H1 (cell line): ENCODE data around the gene SMIM35.

Experiments used
- CTCF ChIP-seq, 3 experiments: IDR thresholded peaks; 1 replicate in 2 of 3; 2 replicates in 1 of 3; pipeline versions ENCODE4 v1.5.1 to v1.6.1; 2011; ENCODE audit warnings: low read length in 3 of 3, mild to moderate bottlenecking in 3 of 3, inconsistent platforms in 2 of 3, low read depth in 1 of 3, moderate library complexity in 1 of 3; ENCODE audit not compliant: insufficient read depth in 1 of 3; ENCODE audit errors: control extremely low read depth in 1 of 3
- EZH2 ChIP-seq: fragments of 200-600 bp; sonication (generic); IDR thresholded peaks from 2 replicates; pipeline ENCODE4 v1.7.1; 2012; ENCODE audit warnings: low read depth, mild to moderate bottlenecking, moderate library complexity, low read length, inconsistent platforms; ENCODE audit not compliant: severe bottlenecking
- MAX ChIP-seq: IDR thresholded peaks from 2 replicates; pipeline ENCODE4 v1.6.1; 2012; ENCODE audit warnings: inconsistent platforms
- POLR2A ChIP-seq, 2 experiments: IDR thresholded peaks; 1 replicate in 1 of 2; 2 replicates in 1 of 2; pipeline ENCODE4 v1.6.1; 2011; ENCODE audit warnings: low read depth in 2 of 2, low read length in 2 of 2, mild to moderate bottlenecking in 2 of 2; ENCODE audit errors: control extremely low read depth in 1 of 2
- POLR2AphosphoS5 ChIP-seq: IDR thresholded peaks from 2 replicates; pipeline ENCODE4 v1.6.1; 2011; ENCODE audit warnings: low read depth, low read length
- RAD21 ChIP-seq, 2 experiments: IDR thresholded peaks in 1 of 2; conservative IDR thresholded peaks in 1 of 2; 2 replicates each; pipeline ENCODE4 v1.6.1; 2011; ENCODE audit warnings: low read depth in 2 of 2, low read length in 2 of 2, improper control_type of control experiment in 1 of 2, inconsistent platforms in 1 of 2, mild to moderate bottlenecking in 1 of 2, moderate library complexity in 1 of 2
- RFX5 ChIP-seq: IDR thresholded peaks from 2 replicates; pipeline ENCODE4 v1.6.1; 2011; ENCODE audit warnings: low read depth, low read length, improper control_type of control experiment, borderline replicate concordance
- TBP ChIP-seq: IDR thresholded peaks from 2 replicates; pipeline ENCODE4 v1.6.1; 2011; ENCODE audit warnings: low read depth, low read length, improper control_type of control experiment

- TF ChIP-seq CTCF (IDR thresholded peaks at IDR 0.05; ENCODE audit: control extremely low read depth in 1 of 3, insufficient read depth in 1 of 3, low read depth in 1 of 3, low read length in 3 of 3) (no peak), RAD21 (IDR thresholded peaks at IDR 0.05 in 1 of 2, conservative IDR thresholded peaks at IDR 0.05 in 1 of 2; ENCODE audit: low read depth in 2 of 2, low read length in 2 of 2) (no peak), TBP (no peak), POLR2A (IDR thresholded peaks at IDR 0.05; ENCODE audit: control extremely low read depth in 1 of 2, low read depth in 2 of 2, low read length in 2 of 2) (no peak), MAX (no peak), RFX5 (no peak), EZH2 (no peak), POLR2AphosphoS5 (no peak)
These were observed 103.6 kb downstream of the SMIM35 start for GRCh38 chr11:117983163-117983475.
